MM.1S (cell line): ENCODE data around the gene KCTD7.
"Not testable (repeated sequence)": the region's sequence is repeated elsewhere in the genome, so short reads cannot be mapped to it uniquely, and the experiment has no call there.

ENCODE experiments used
- DNase-seq: peaks from one replicate; pipeline ENCODE4 v3.0.0-alpha.2; 2015
- H2AFZ ChIP-seq: fragments of 300-600 bp; sonication (generic); 2 replicates; pipeline ENCODE4 v1.6.0; 2016; ENCODE audit warnings: antibody characterized with exemption, low read length
- H3F3A ChIP-seq: fragments of 300-600 bp; sonication (generic); 2 replicates; pipeline ENCODE4 v1.6.1; 2016; ENCODE audit warnings: mild to moderate bottlenecking, antibody characterized with exemption, low read length, moderate library complexity, mixed read lengths; ENCODE audit not compliant: insufficient read depth
- H3K27ac ChIP-seq: fragments of 300-600 bp; sonication (generic); 2 replicates; pipeline ENCODE4 v1.5.1; 2016; ENCODE audit warnings: mild to moderate bottlenecking, low read length
- H3K27me3 ChIP-seq: fragments of 300-600 bp; sonication (generic); replicated peaks from 2 replicates; pipeline ENCODE4 v1.6.0; 2016; ENCODE audit warnings: low read length; ENCODE audit not compliant: insufficient read depth
- H3K36me3 ChIP-seq: fragments of 300-600 bp; sonication (generic); replicated peaks from 2 replicates; pipeline ENCODE4 v1.6.1; 2016; ENCODE audit warnings: mild to moderate bottlenecking, low read length, mixed read lengths; ENCODE audit not compliant: insufficient read depth
- H3K4me1 ChIP-seq: fragments of 300-600 bp; sonication (generic); 2 replicates; pipeline ENCODE4 v1.6.1; 2016; ENCODE audit warnings: low read length, mixed read lengths
- H3K4me2 ChIP-seq: fragments of 300-600 bp; sonication (generic); 2 replicates; pipeline ENCODE4 v1.6.0; 2016; ENCODE audit warnings: low read depth, low read length
- H3K4me3 ChIP-seq: fragments of 300-600 bp; sonication (generic); 2 replicates; pipeline ENCODE4 v1.5.1; 2016; ENCODE audit warnings: low read length, mixed read lengths
- H3K79me2 ChIP-seq: fragments of 300-600 bp; sonication (generic); 2 replicates; pipeline ENCODE4 v1.6.1; 2016; ENCODE audit warnings: mixed run types, low read length, mixed read lengths
- H3K9ac ChIP-seq: fragments of 300-600 bp; sonication (generic); 2 replicates; pipeline ENCODE4 v1.6.1; 2016; ENCODE audit warnings: low read length, mixed read lengths
- H3K9me2 ChIP-seq: fragments of 300-600 bp; sonication (generic); replicated peaks from 2 replicates; pipeline ENCODE4 v1.6.1; 2016; ENCODE audit warnings: mild to moderate bottlenecking, low read length, mixed read lengths; ENCODE audit not compliant: insufficient read depth
- H3K9me3 ChIP-seq: fragments of 300-600 bp; sonication (generic); replicated peaks from 2 replicates; pipeline ENCODE4 v1.6.1; 2016; ENCODE audit warnings: mild to moderate bottlenecking, low read length, mixed read lengths; ENCODE audit not compliant: insufficient read depth
- H4K20me1 ChIP-seq: fragments of 300-600 bp; sonication (generic); 2 replicates; pipeline ENCODE4 v1.6.1; 2016; ENCODE audit warnings: mild to moderate bottlenecking, low read length, moderate library complexity, mixed read lengths; ENCODE audit not compliant: insufficient read depth
- CTCF ChIP-seq: fragments of 300-600 bp; sonication (generic); IDR thresholded peaks from 2 replicates; pipeline ENCODE4 v1.5.1; 2016; ENCODE audit warnings: antibody characterized with exemption, low read length, mixed read lengths
- EZH2 ChIP-seq: fragments of 300-600 bp; sonication (generic); optimal IDR thresholded peaks from 2 replicates; pipeline ENCODE3; 2017; ENCODE audit warnings: low read depth, mild to moderate bottlenecking, antibody characterized with exemption, low read length, mixed read lengths
- EZH2phosphoT487 ChIP-seq: fragments of 300-600 bp; sonication (generic); IDR thresholded peaks from 2 replicates; pipeline ENCODE4 v1.6.1; 2018; ENCODE audit warnings: antibody characterized with exemption, low read length

The KCTD7 gene

GRCh38 chr7:66671034-66671433 lies 42.4 kb downstream of the KCTD7 start:
- TF ChIP-seq EZH2, result no peak
- no peak for TF ChIP-seq CTCF
- TF ChIP-seq EZH2phosphoT487, result no peak
- Histone ChIP-seq H4K20me1 (0 out of 2 replicates have a peak, but pooled peaks cover 3% of the 10 kb centered on the region), H3K9ac (no peak overlapping the region), H3K27ac (no peak overlapping the region), H3K4me2 (no peak overlapping the region), H3K4me1 (no peaks in the 10 kb centered on the region), H3K9me2 (no peaks in the 10 kb centered on the region), H3K4me3 (no peak overlapping the region), H3K27me3 (no peaks in the 10 kb centered on the region), H3K36me3 (no peaks in the 10 kb centered on the region), H3K79me2 (no peaks in the 10 kb centered on the region), H3F3A (no peaks in the 10 kb centered on the region), H2AFZ (no peak overlapping the region), H3K9me3 (no peaks in the 10 kb centered on the region)
- DNase-seq, result no peak

- DNase-seq, H3K27ac ChIP-seq: not testable (repeated sequence)
Measured at GRCh38 chr7:66671486-66671885, 42.8 kb downstream of the KCTD7 start.

GRCh38 chr7:66672432-66673123 lies 43.9 kb downstream of the KCTD7 start:
- H3K36me3 ChIP-seq, H2AFZ ChIP-seq, H3K27me3 ChIP-seq, DNase-seq, H3K9me2 ChIP-seq, H3K4me3 ChIP-seq, H3K4me2 ChIP-seq, H4K20me1 ChIP-seq, H3K9ac ChIP-seq, H3K9me3 ChIP-seq, H3F3A ChIP-seq, H3K79me2 ChIP-seq, H3K27ac ChIP-seq, H3K4me1 ChIP-seq: not testable (repeated sequence)

More at GRCh38 chr7:66671486-66671885, 42.8 kb downstream of the KCTD7 start:
- H3K4me1 ChIP-seq, H4K20me1 ChIP-seq, H3K9me2 ChIP-seq, H3K4me2 ChIP-seq, H3K9me3 ChIP-seq, H3F3A ChIP-seq, H2AFZ ChIP-seq, H3K4me3 ChIP-seq, H3K79me2 ChIP-seq, H3K9ac ChIP-seq, H3K36me3 ChIP-seq, H3K27me3 ChIP-seq: not testable (repeated sequence)

GRCh38 chr7:66673124-66673640 lies 44.5 kb downstream of the KCTD7 start:
- H2AFZ ChIP-seq, H3K9me2 ChIP-seq, H3K4me1 ChIP-seq, H3K9ac ChIP-seq, H3K4me2 ChIP-seq, H3K9me3 ChIP-seq, H3K4me3 ChIP-seq, H3K36me3 ChIP-seq, H3K79me2 ChIP-seq, H3F3A ChIP-seq, H3K27me3 ChIP-seq, H3K27ac ChIP-seq, DNase-seq, H4K20me1 ChIP-seq: not testable (repeated sequence)
